Gastrocnemius medialis (tissue), 4 donors: ENCODE results near the gene CARD8.

Experiments used
- POLR2A ChIP-seq, 2 donors: fragments of 450-650 bp; IDR thresholded peaks; one replicate each; pipeline ENCODE4 v1.6.1; 2017; ENCODE audit warnings: antibody characterized with exemption in 2 of 2, mild to moderate bottlenecking in 2 of 2, moderate library complexity in 2 of 2
- TF ChIP-seq, protein P1 (sequence below), 5 experiments: fragments of 450-650 bp in 3 of 5; fragments of 200-600 bp in 2 of 5; sonication (generic) in 2 of 5; IDR thresholded peaks in 4 of 5; conservative IDR thresholded peaks in 1 of 5; 1 replicate in 4 of 5; 2 replicates in 1 of 5; pipeline ENCODE4 v1.5.1; 2016 to 2019; ENCODE audit warnings: antibody characterized with exemption in 5 of 5, mild to moderate bottlenecking in 3 of 5, moderate library complexity in 3 of 5

- TF ChIP-seq, protein P1, sequence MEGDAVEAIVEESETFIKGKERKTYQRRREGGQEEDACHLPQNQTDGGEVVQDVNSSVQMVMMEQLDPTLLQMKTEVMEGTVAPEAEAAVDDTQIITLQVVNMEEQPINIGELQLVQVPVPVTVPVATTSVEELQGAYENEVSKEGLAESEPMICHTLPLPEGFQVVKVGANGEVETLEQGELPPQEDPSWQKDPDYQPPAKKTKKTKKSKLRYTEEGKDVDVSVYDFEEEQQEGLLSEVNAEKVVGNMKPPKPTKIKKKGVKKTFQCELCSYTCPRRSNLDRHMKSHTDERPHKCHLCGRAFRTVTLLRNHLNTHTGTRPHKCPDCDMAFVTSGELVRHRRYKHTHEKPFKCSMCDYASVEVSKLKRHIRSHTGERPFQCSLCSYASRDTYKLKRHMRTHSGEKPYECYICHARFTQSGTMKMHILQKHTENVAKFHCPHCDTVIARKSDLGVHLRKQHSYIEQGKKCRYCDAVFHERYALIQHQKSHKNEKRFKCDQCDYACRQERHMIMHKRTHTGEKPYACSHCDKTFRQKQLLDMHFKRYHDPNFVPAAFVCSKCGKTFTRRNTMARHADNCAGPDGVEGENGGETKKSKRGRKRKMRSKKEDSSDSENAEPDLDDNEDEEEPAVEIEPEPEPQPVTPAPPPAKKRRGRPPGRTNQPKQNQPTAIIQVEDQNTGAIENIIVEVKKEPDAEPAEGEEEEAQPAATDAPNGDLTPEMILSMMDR (IDR thresholded peaks at IDR 0.05 in 4 of 5, conservative IDR thresholded peaks at IDR 0.05 in 1 of 5) = no peak
- no peak for TF ChIP-seq POLR2A (IDR thresholded peaks at IDR 0.05)
Measured at GRCh38 chr19:48248081-48248833, 7.5 kb downstream of the CARD8 start.
